ENCODE results near the gene DPF3.

Gene DPF3

GRCh38 chr14:72632727-72633126 lies 261.2 kb downstream of the DPF3 start:
- no peak for DNase-seq

- DNase-seq: no peak
Observed at GRCh38 chr14:72631401-72631800, 262.5 kb downstream of the DPF3 start.

- DNase-seq: no peak
Observed at GRCh38 chr14:72630374-72630773, 263.5 kb downstream of the DPF3 start.

GRCh38 chr14:72629534-72629933 lies 264.4 kb downstream of the DPF3 start:
- DNase-seq: no peak

GRCh38 chr14:72625689-72626088 lies 268.2 kb downstream of the DPF3 start:
- DNase-seq: no peak

GRCh38 chr14:72621387-72622065 lies 272.4 kb downstream of the DPF3 start:
- DNase-seq: no peak

- no peak for DNase-seq
Observed at GRCh38 chr14:72619881-72620280, 274.0 kb downstream of the DPF3 start.

GRCh38 chr14:72619111-72619571 lies 274.8 kb downstream of the DPF3 start:
- DNase-seq: no peak

- DNase-seq: no peak
Observed at GRCh38 chr14:72618424-72618823, 275.5 kb downstream of the DPF3 start.

GRCh38 chr14:72617391-72618031 lies 276.4 kb downstream of the DPF3 start:
- peak; percentile 60 for DNase-seq

GRCh38 chr14:72616811-72617210 lies 277.1 kb downstream of the DPF3 start:
- no peak for DNase-seq

- no peak for DNase-seq
Observed at GRCh38 chr14:72616294-72616693, 277.6 kb downstream of the DPF3 start.

- no peak for DNase-seq
Observed at GRCh38 chr14:72615451-72616121, 278.3 kb downstream of the DPF3 start.

GRCh38 chr14:72614891-72615415 lies 278.9 kb downstream of the DPF3 start:
- DNase-seq: no peak

- no peak for DNase-seq
Observed at GRCh38 chr14:72614365-72614764, 279.5 kb downstream of the DPF3 start.

- no peak for DNase-seq
Observed at GRCh38 chr14:72613975-72614319, 280.0 kb downstream of the DPF3 start.

- no peak for DNase-seq
Observed at GRCh38 chr14:72613231-72613974, 280.5 kb downstream of the DPF3 start.

- no peak for DNase-seq
Observed at GRCh38 chr14:72612041-72612440, 281.9 kb downstream of the DPF3 start.

GRCh38 chr14:72611506-72611905 lies 282.4 kb downstream of the DPF3 start:
- no peak for DNase-seq

GRCh38 chr14:72610831-72611200 lies 283.1 kb downstream of the DPF3 start:
- no peak for DNase-seq

GRCh38 chr14:72610096-72610830 lies 283.6 kb downstream of the DPF3 start:
- no peak for DNase-seq

- DNase-seq: no peak
Observed at GRCh38 chr14:72609205-72609916, 284.5 kb downstream of the DPF3 start.
